SK-N-SH treated with all-trans-retinoic acid at 6 μM for 48 hours (cell line): Measurements from ENCODE around the gene HSFX2.

Source experiments
- ESRRG ChIP-seq: fragments of 250-450 bp; sonication (Bioruptor Pico); IDR thresholded peaks from 2 replicates; pipeline ENCODE4 v1.6.1; 2021; ENCODE audit warnings: mild to moderate bottlenecking
- RARB ChIP-seq: fragments of 250-450 bp; sonication (Bioruptor Pico); IDR thresholded peaks from 2 replicates; pipeline ENCODE4 v1.8.0; 2021; ENCODE audit warnings: mild to moderate bottlenecking, moderate library complexity
- TOX ChIP-seq: fragments of 250-450 bp; sonication (Bioruptor Pico); IDR thresholded peaks from 2 replicates; pipeline ENCODE4 v1.8.0; 2021; ENCODE audit warnings: mild to moderate bottlenecking, moderate library complexity, borderline replicate concordance
- ZFP30 ChIP-seq: fragments of 450-650 bp; formaldehyde crosslinking; IDR thresholded peaks from 2 replicates; pipeline ENCODE4 v1.5.0; 2022; ENCODE audit warnings: mild to moderate bottlenecking, moderate library complexity
- ZNF8 ChIP-seq: fragments of 450-650 bp; formaldehyde crosslinking; IDR thresholded peaks from 2 replicates; pipeline ENCODE4 v1.5.0; 2020; ENCODE audit warnings: mild to moderate bottlenecking, moderate library complexity
- TF ChIP-seq, protein P1 (sequence below): fragments of 250-450 bp; sonication (Bioruptor Pico); IDR thresholded peaks from 2 replicates; pipeline ENCODE4 v1.8.0; 2020; ENCODE audit warnings: mild to moderate bottlenecking, moderate library complexity, borderline replicate concordance
- TF ChIP-seq, protein P2 (sequence below): fragments of 250-450 bp; sonication (Bioruptor Pico); IDR thresholded peaks from 2 replicates; pipeline ENCODE4 v1.5.0; 2020; ENCODE audit warnings: mild to moderate bottlenecking, moderate library complexity

DNA sequence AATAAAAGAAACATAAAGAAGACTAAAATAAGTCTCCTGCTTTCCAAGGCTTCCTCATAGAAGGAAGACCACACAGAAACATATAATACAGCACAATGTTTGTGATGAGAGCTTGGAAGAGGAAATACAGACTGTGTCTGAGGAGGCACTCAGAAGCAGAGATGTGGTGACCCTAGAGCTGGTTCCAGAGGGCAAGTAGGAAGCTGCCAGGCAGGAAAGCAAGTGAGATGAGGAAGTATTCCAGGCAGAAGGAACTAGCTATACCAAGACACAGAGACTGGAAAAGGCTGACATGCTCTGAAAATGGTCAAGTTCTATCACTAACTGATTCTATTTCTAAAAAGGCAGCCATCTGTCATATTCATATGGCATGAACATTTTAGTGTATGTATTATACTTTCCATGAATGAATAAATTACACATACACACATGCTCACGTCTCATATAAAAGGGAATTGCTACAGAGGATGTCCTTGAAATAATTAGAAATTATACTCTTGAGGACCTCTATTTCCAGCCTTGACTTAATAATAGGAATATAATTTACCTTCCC is 16.6 kb upstream of the HSFX2 start:
- TF ChIP-seq ESRRG (CRISPR knock-in tag): no peak
- TF ChIP-seq TOX (CRISPR knock-in tag): no peak
- no peak for TF ChIP-seq RARB (CRISPR knock-in tag)
- TF ChIP-seq ZFP30 (CRISPR knock-in tag): no peak
- TF ChIP-seq, protein P1, sequence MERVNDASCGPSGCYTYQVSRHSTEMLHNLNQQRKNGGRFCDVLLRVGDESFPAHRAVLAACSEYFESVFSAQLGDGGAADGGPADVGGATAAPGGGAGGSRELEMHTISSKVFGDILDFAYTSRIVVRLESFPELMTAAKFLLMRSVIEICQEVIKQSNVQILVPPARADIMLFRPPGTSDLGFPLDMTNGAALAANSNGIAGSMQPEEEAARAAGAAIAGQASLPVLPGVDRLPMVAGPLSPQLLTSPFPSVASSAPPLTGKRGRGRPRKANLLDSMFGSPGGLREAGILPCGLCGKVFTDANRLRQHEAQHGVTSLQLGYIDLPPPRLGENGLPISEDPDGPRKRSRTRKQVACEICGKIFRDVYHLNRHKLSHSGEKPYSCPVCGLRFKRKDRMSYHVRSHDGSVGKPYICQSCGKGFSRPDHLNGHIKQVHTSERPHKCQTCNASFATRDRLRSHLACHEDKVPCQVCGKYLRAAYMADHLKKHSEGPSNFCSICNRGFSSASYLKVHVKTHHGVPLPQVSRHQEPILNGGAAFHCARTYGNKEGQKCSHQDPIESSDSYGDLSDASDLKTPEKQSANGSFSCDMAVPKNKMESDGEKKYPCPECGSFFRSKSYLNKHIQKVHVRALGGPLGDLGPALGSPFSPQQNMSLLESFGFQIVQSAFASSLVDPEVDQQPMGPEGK: no peak
- no peak for TF ChIP-seq ZNF8 (CRISPR knock-in tag)
- TF ChIP-seq, protein P2, sequence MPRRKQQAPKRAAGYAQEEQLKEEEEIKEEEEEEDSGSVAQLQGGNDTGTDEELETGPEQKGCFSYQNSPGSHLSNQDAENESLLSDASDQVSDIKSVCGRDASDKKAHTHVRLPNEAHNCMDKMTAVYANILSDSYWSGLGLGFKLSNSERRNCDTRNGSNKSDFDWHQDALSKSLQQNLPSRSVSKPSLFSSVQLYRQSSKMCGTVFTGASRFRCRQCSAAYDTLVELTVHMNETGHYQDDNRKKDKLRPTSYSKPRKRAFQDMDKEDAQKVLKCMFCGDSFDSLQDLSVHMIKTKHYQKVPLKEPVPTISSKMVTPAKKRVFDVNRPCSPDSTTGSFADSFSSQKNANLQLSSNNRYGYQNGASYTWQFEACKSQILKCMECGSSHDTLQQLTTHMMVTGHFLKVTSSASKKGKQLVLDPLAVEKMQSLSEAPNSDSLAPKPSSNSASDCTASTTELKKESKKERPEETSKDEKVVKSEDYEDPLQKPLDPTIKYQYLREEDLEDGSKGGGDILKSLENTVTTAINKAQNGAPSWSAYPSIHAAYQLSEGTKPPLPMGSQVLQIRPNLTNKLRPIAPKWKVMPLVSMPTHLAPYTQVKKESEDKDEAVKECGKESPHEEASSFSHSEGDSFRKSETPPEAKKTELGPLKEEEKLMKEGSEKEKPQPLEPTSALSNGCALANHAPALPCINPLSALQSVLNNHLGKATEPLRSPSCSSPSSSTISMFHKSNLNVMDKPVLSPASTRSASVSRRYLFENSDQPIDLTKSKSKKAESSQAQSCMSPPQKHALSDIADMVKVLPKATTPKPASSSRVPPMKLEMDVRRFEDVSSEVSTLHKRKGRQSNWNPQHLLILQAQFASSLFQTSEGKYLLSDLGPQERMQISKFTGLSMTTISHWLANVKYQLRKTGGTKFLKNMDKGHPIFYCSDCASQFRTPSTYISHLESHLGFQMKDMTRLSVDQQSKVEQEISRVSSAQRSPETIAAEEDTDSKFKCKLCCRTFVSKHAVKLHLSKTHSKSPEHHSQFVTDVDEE (CRISPR knock-in tag): no peak
